ENCODE results near the gene GALNT18.

The GALNT18 gene

DNA sequence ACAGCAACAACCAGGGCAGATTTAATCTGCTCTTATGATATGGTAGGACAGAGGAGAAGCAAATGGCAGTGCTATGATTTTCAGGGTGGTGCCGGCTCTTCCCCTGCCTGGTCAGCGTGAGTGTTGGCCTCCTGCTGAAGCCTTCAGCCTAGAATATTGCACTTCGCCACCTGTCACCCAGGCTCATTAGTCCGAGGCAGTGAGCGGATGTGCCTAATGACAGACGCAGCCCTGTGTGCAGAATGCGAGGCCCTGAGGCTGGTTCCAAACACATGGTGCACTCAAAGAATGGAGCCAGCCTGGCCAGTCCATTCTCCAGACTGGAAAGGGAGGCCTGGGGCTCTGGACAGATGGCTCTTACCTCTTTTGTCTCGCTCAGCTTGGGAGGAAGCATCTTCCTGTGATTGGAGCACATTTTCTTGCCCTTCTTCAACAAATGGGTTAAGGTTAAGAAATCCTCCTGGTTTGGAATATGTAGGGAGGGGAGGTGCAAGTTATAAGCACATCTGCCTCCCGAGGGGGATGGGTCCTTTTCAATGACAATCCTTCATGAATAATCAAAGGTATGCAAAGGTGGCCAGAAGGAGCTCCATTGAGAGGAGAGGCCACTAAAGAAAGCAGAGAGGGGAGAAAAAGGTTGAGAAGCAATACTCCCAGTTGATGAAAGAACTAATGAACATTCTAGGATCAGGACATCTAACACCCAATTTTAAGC is 39.7 kb upstream of the GALNT18 start:
- TF ChIP-seq GLIS3 (CRISPR knock-in tag; IDR thresholded peaks at IDR 0.05), result no peak
- TF ChIP-seq ZC3H10 (CRISPR knock-in tag; IDR thresholded peaks at IDR 0.05), result no peak
- TF ChIP-seq ZNF70 (CRISPR knock-in tag; IDR thresholded peaks at IDR 0.05), result no peak
- TF ChIP-seq, protein P1, sequence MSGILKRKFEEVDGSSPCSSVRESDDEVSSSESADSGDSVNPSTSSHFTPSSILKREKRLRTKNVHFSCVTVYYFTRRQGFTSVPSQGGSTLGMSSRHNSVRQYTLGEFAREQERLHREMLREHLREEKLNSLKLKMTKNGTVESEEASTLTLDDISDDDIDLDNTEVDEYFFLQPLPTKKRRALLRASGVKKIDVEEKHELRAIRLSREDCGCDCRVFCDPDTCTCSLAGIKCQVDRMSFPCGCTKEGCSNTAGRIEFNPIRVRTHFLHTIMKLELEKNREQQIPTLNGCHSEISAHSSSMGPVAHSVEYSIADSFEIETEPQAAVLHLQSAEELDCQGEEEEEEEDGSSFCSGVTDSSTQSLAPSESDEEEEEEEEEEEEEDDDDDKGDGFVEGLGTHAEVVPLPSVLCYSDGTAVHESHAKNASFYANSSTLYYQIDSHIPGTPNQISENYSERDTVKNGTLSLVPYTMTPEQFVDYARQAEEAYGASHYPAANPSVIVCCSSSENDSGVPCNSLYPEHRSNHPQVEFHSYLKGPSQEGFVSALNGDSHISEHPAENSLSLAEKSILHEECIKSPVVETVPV (CRISPR knock-in tag; IDR thresholded peaks at IDR 0.05), result no peak
- no peak for TF ChIP-seq PPARA (CRISPR knock-in tag; IDR thresholded peaks at IDR 0.05; ENCODE audit: borderline replicate concordance)
- TF ChIP-seq, protein P2, sequence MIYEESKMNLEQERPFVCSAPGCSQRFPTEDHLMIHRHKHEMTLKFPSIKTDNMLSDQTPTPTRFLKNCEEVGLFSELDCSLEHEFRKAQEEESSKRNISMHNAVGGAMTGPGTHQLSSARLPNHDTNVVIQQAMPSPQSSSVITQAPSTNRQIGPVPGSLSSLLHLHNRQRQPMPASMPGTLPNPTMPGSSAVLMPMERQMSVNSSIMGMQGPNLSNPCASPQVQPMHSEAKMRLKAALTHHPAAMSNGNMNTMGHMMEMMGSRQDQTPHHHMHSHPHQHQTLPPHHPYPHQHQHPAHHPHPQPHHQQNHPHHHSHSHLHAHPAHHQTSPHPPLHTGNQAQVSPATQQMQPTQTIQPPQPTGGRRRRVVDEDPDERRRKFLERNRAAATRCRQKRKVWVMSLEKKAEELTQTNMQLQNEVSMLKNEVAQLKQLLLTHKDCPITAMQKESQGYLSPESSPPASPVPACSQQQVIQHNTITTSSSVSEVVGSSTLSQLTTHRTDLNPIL (CRISPR knock-in tag; IDR thresholded peaks at IDR 0.05; ENCODE audit: low read depth), result no peak
- no peak for TF ChIP-seq TOX (CRISPR knock-in tag; IDR thresholded peaks at IDR 0.05; ENCODE audit: borderline replicate concordance)
- no peak for TF ChIP-seq ZNF8 (CRISPR knock-in tag; IDR thresholded peaks at IDR 0.05)
- no peak for TF ChIP-seq ZFP3 (CRISPR knock-in tag; IDR thresholded peaks at IDR 0.05)
- TF ChIP-seq PATZ1 (CRISPR knock-in tag; IDR thresholded peaks at IDR 0.05; ENCODE audit: borderline replicate concordance), result no peak
- no peak for TF ChIP-seq ARNTL (CRISPR knock-in tag; IDR thresholded peaks at IDR 0.05; ENCODE audit: borderline replicate concordance, low read depth)
- no peak for TF ChIP-seq SNAI2 (CRISPR knock-in tag; IDR thresholded peaks at IDR 0.05)
- no peak for ATAC-seq

DNA sequence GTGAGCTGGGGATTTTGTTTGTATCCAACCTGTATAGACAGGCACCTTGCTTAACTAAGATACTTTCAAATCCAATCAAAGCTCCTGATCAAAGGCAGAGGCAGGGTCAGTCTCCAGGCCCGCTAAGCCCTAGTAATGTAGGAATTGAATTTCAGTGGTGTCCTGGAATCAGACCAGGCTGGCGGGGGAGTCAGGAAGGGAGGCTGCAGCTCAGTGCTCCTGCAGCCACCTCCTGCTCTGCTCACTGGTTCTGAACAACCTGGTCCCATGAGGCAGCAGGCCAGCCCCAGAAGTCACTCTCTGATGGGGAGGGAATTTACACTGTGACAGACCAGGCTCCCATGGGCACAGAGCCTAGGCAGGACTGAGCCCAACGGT is 38.5 kb upstream of the GALNT18 start:
- ATAC-seq, result no peak
- TF ChIP-seq ISL1 (CRISPR knock-in tag; IDR thresholded peaks at IDR 0.05) (no peak), OSR1 (CRISPR knock-in tag; IDR thresholded peaks at IDR 0.05) (no peak), ZNF565 (CRISPR knock-in tag; conservative IDR thresholded peaks at IDR 0.05; ENCODE audit: low read depth) (no peak), TCF4 (CRISPR knock-in tag; IDR thresholded peaks at IDR 0.05; ENCODE audit: borderline replicate concordance) (no peak), POU6F1 (CRISPR knock-in tag; IDR thresholded peaks at IDR 0.05; ENCODE audit: borderline replicate concordance, low read depth) (no peak), TSHZ2 (CRISPR knock-in tag; IDR thresholded peaks at IDR 0.05) (no peak), ZC3H10 (CRISPR knock-in tag; IDR thresholded peaks at IDR 0.05) (no peak), ZNF8 (CRISPR knock-in tag; IDR thresholded peaks at IDR 0.05) (no peak), ZFP3 (CRISPR knock-in tag; IDR thresholded peaks at IDR 0.05) (no peak)
- TF ChIP-seq, protein P2 (CRISPR knock-in tag; IDR thresholded peaks at IDR 0.05; ENCODE audit: low read depth), result no peak

All from SK-N-SH treated with all-trans-retinoic acid at 6 μM for 48 hours (cell line).